ENCODE results near the gene GLI2. TPM values are rescaled to one million over a fixed set of nuclear protein-coding genes. Genes with fewer than 3 reads are reported as not detected.

The GLI2 gene
- total RNA-seq, 4 donors from 2014 or later, result 7.1 to 25.3 (median 11.8) TPM

- no peak overlapping the region for H3K27ac ChIP-seq (replicated peaks in 1 of 4)
- peaks cover 0 to 10% (median 9%) of the 10 kb centered on the region in 4 donors for H3K4me1 ChIP-seq
- H3K4me3 ChIP-seq, result no peak overlapping the region
- TF ChIP-seq POLR2AphosphoS5 (IDR thresholded peaks at IDR 0.05) (no peak), EP300 (IDR thresholded peaks at IDR 0.05) (no peak), POLR2A (IDR thresholded peaks at IDR 0.05; ENCODE audit: low read depth) (no peak), CTCF (IDR thresholded peaks at IDR 0.05) (no peak)
- H3K36me3 ChIP-seq, result no peaks in the 10 kb centered on the region
- intact Hi-C loops (cut with DNase I), result no loop called here
- 91% methylated on average over 2 of the region's 2 CpGs for WGBS
- H3K27me3 ChIP-seq, result peaks cover 0 to 27% (median 0%) of the 10 kb centered on the region in 4 donors
- H3K9me3 ChIP-seq, result no peaks in the 10 kb centered on the region
- no peak for DNase-seq (ENCODE audit: extremely low spot score)
Measured at GRCh38 chr2:120697471-120697870, 38.2 kb upstream of the GLI2 start.

GRCh38 chr2:120699292-120699691, 36.4 kb upstream of the GLI2 start:
- WGBS, result 62% methylated on average over 3 of the region's 3 CpGs
- intact Hi-C loops (cut with DNase I), result no loop called here
- peaks cover 0 to 10% (median 9%) of the 10 kb centered on the region in 4 donors for H3K4me1 ChIP-seq

GRCh38 chr2:120700659-120701058, 35.0 kb upstream of the GLI2 start:
- peaks cover 0 to 12% (median 0%) of the 10 kb centered on the region in 4 donors for H3K27me3 ChIP-seq
- H3K4me1 ChIP-seq, result peaks cover 0 to 6% (median 4%) of the 10 kb centered on the region in 4 donors
- DNase-seq (ENCODE audit: extremely low spot score), result no peak
- no peak overlapping the region for H3K27ac ChIP-seq (replicated peaks in 1 of 4)
- no peak for TF ChIP-seq EP300 (IDR thresholded peaks at IDR 0.05)
- no peak for TF ChIP-seq POLR2AphosphoS5 (IDR thresholded peaks at IDR 0.05)
- no peak for TF ChIP-seq POLR2A (IDR thresholded peaks at IDR 0.05; ENCODE audit: low read depth)
- TF ChIP-seq CTCF (IDR thresholded peaks at IDR 0.05), result no peak
- 89% methylated on average over 4 of the region's 4 CpGs for WGBS
- intact Hi-C loops (cut with DNase I), result no loop called here
- H3K4me3 ChIP-seq, result no peak overlapping the region
- H3K9me3 ChIP-seq, result no peaks in the 10 kb centered on the region
- no peaks in the 10 kb centered on the region for H3K36me3 ChIP-seq

More at GRCh38 chr2:120699292-120699691, 36.4 kb upstream of the GLI2 start:
- H3K36me3 ChIP-seq, result no peaks in the 10 kb centered on the region
- no peak for DNase-seq (ENCODE audit: extremely low spot score)
- H3K27ac ChIP-seq (replicated peaks in 1 of 4), result no peak overlapping the region
- H3K27me3 ChIP-seq, result peaks cover 0 to 26% (median 0%) of the 10 kb centered on the region in 4 donors
- no peak for TF ChIP-seq POLR2A (IDR thresholded peaks at IDR 0.05; ENCODE audit: low read depth)
- TF ChIP-seq EP300 (IDR thresholded peaks at IDR 0.05), result no peak
- no peak for TF ChIP-seq CTCF (IDR thresholded peaks at IDR 0.05)
- no peak for TF ChIP-seq POLR2AphosphoS5 (IDR thresholded peaks at IDR 0.05)
- no peaks in the 10 kb centered on the region for H3K9me3 ChIP-seq
- H3K4me3 ChIP-seq, result no peak overlapping the region

GRCh38 chr2:120701096-120701495, 34.6 kb upstream of the GLI2 start:
- Histone ChIP-seq H3K36me3 (no peaks in the 10 kb centered on the region), H3K27ac (replicated peaks in 1 of 4) (no peak overlapping the region), H3K4me3 (no peak overlapping the region), H3K4me1 (peaks cover 0 to 1% (median 0%) of the 10 kb centered on the region in 4 donors), H3K9me3 (no peaks in the 10 kb centered on the region), H3K27me3 (peaks cover 0 to 8% (median 0%) of the 10 kb centered on the region in 4 donors)
- no peak for DNase-seq (ENCODE audit: extremely low spot score)
- intact Hi-C loops (cut with DNase I), result no loop called here
- no peak for TF ChIP-seq CTCF (IDR thresholded peaks at IDR 0.05)
- no peak for TF ChIP-seq EP300 (IDR thresholded peaks at IDR 0.05)
- TF ChIP-seq POLR2AphosphoS5 (IDR thresholded peaks at IDR 0.05), result no peak
- TF ChIP-seq POLR2A (IDR thresholded peaks at IDR 0.05; ENCODE audit: low read depth), result no peak
- 82% methylated on average over 7 of the region's 7 CpGs for WGBS

GRCh38 chr2:120701499-120701898, 34.2 kb upstream of the GLI2 start:
- Histone ChIP-seq H3K27ac (replicated peaks in 1 of 4) (no peak overlapping the region), H3K27me3 (peaks cover 0 to 4% (median 0%) of the 10 kb centered on the region in 4 donors), H3K4me3 (no peak overlapping the region), H3K4me1 (no peaks in the 10 kb centered on the region), H3K36me3 (no peaks in the 10 kb centered on the region), H3K9me3 (no peaks in the 10 kb centered on the region)
- TF ChIP-seq POLR2A (IDR thresholded peaks at IDR 0.05; ENCODE audit: low read depth), result no peak
- no peak for TF ChIP-seq EP300 (IDR thresholded peaks at IDR 0.05)
- no peak for TF ChIP-seq CTCF (IDR thresholded peaks at IDR 0.05)
- no peak for TF ChIP-seq POLR2AphosphoS5 (IDR thresholded peaks at IDR 0.05)
- intact Hi-C loops (cut with DNase I), result no loop called here
- 100% methylated on average over 2 of the region's 3 CpGs for WGBS
- no peak for DNase-seq (ENCODE audit: extremely low spot score)
